Endothelial cell of umbilical vein (primary cell): ENCODE results near the gene DACT3. TPM values are rescaled to one million over a fixed set of nuclear protein-coding genes. Genes with fewer than 3 reads are reported as not detected.

Source experiments
- BruUV-seq: library from RNA; stranded (reverse); fragments of 400-500 nt; replicated peaks from 2 replicates; lab custom pipeline; 2021; lab: Mats Ljungman, UMichigan
- CTCF ChIA-PET: fragments of 300-600, 350-600 bp; sonication (Branson Sonifier 250); formaldehyde crosslinking; loops from one replicate; lab custom pipeline; 2021; ENCODE audit warnings: antibody characterized with exemption, inconsistent platforms; lab: Charles Lee
- POLR2A ChIA-PET: fragments of 300-600, 350-600 bp; sonication (Branson Sonifier 250); formaldehyde crosslinking; loops from one replicate; lab custom pipeline; 2021; ENCODE audit warnings: antibody characterized with exemption, inconsistent platforms; lab: Charles Lee
- DNase-seq: peaks from one replicate; pipeline ENCODE4 v3.0.0-alpha.2; 2011; ENCODE audit warnings: low read depth, low spot score
- FAIRE-seq: peaks from 2 replicates; lab custom pipeline; 2011; peaks lifted over from hg19 to GRCh38; lab: Jason Lieb, UNC
- H2AFZ ChIP-seq: 2 replicates; pipeline ENCODE4 v1.6.0; 2012; ENCODE audit warnings: low read depth, low read length, control low read depth, inconsistent platforms
- H3K27ac ChIP-seq: 2 replicates; pipeline ENCODE4 v1.5.1; 2011; ENCODE audit warnings: low read depth, mild to moderate bottlenecking, control low read depth, low read length, moderate library complexity; ENCODE audit not compliant: insufficient read depth
- H3K27me3 ChIP-seq, 2 experiments: 2 replicates each; pipeline versions ENCODE4 v1.6.0 to v1.6.1; 2011; ENCODE audit warnings: low read length in 2 of 2, mixed read lengths in 1 of 2; ENCODE audit not compliant: control insufficient read depth in 2 of 2, insufficient read depth in 2 of 2
- H3K36me3 ChIP-seq, 2 experiments: 2 replicates in 1 of 2; 3 replicates in 1 of 2; pipeline ENCODE4 v1.5.1; 2011; ENCODE audit warnings: low read length in 2 of 2, mild to moderate bottlenecking in 1 of 2, moderate library complexity in 1 of 2; ENCODE audit not compliant: control insufficient read depth in 2 of 2, insufficient read depth in 2 of 2; ENCODE audit errors: extremely low read depth in 1 of 2
- H3K4me1 ChIP-seq: 3 replicates; pipeline ENCODE4 v1.5.1; 2011; ENCODE audit warnings: mild to moderate bottlenecking, low read length; ENCODE audit not compliant: control insufficient read depth, insufficient read depth; ENCODE audit errors: extremely low read depth
- H3K4me2 ChIP-seq: 2 replicates; pipeline ENCODE4 v1.6.1; 2011; ENCODE audit warnings: low read length, control low read depth, mixed read lengths; ENCODE audit not compliant: insufficient read depth
- H3K4me3 ChIP-seq, 3 experiments: fragments of 200-600 bp in 1 of 3; sonication (generic), shearing (Covaris generic) in 1 of 3; replicated peaks in 1 of 3; 2 replicates each; pipeline ENCODE4 v1.5.1; 2011 to 2016; ENCODE audit warnings: control low read depth in 3 of 3, low read length in 3 of 3, mild to moderate bottlenecking in 2 of 3, inconsistent platforms in 1 of 3, low read depth in 1 of 3, moderate library complexity in 1 of 3; ENCODE audit not compliant: insufficient read depth in 1 of 3
- H3K79me2 ChIP-seq: 2 replicates; pipeline ENCODE4 v1.6.0; 2012; ENCODE audit warnings: low read length, inconsistent platforms; ENCODE audit not compliant: control insufficient read depth, insufficient read depth
- H3K9ac ChIP-seq: replicated peaks from 2 replicates; pipeline ENCODE3; 2011; ENCODE audit warnings: low read length, control low read depth; ENCODE audit not compliant: insufficient read depth; ENCODE audit errors: extremely low read depth
- H3K9me1 ChIP-seq: replicated peaks from 3 replicates; pipeline ENCODE4 v1.6.0; 2011; ENCODE audit warnings: mild to moderate bottlenecking, low read length; ENCODE audit not compliant: control insufficient read depth, insufficient read depth; ENCODE audit errors: extremely low read depth
- H3K9me3 ChIP-seq: replicated peaks from 2 replicates; pipeline ENCODE4 v1.5.1; 2012; ENCODE audit warnings: low read length, inconsistent platforms; ENCODE audit not compliant: control insufficient read depth, insufficient read depth
- H4K20me1 ChIP-seq: replicated peaks from 2 replicates; pipeline ENCODE3; 2011; ENCODE audit warnings: mild to moderate bottlenecking, low read length; ENCODE audit not compliant: control insufficient read depth, insufficient read depth; ENCODE audit errors: extremely low read depth
- CTCF ChIP-seq, 2 donors: IDR thresholded peaks; 1 replicate in 1 of 2; 2 replicates in 1 of 2; pipeline ENCODE4 v1.5.1; 2011; ENCODE audit warnings: low read length in 2 of 2, mild to moderate bottlenecking in 2 of 2, moderate library complexity in 2 of 2, control low read depth in 1 of 2, inconsistent platforms in 1 of 2, low read depth in 1 of 2; ENCODE audit not compliant: insufficient read depth in 1 of 2; ENCODE audit errors: extremely low read depth in 1 of 2
- EZH2 ChIP-seq: IDR thresholded peaks from 2 replicates; pipeline ENCODE4 v1.6.1; 2012; ENCODE audit warnings: borderline replicate concordance, low read depth, mild to moderate bottlenecking, moderate library complexity, low read length, inconsistent platforms; ENCODE audit not compliant: severe bottlenecking
- FOS ChIP-seq: IDR thresholded peaks from 2 replicates; pipeline ENCODE4 v1.6.1; 2011; ENCODE audit warnings: mild to moderate bottlenecking, low read length, moderate library complexity, borderline replicate concordance; ENCODE audit not compliant: insufficient read depth
- GATA2 ChIP-seq: IDR thresholded peaks from 2 replicates; pipeline ENCODE4 v1.7.0; 2011; ENCODE audit warnings: low read depth, mild to moderate bottlenecking, moderate library complexity, mixed read lengths, low read length; ENCODE audit not compliant: insufficient read length, insufficient read depth
- JUN ChIP-seq: IDR thresholded peaks from 2 replicates; pipeline ENCODE4 v1.6.1; 2011; ENCODE audit warnings: borderline replicate concordance, low read depth; ENCODE audit not compliant: insufficient read length, insufficient read depth
- MAX ChIP-seq: IDR thresholded peaks from 2 replicates; pipeline ENCODE4 v1.6.1; 2011; ENCODE audit not compliant: insufficient read depth, insufficient read length
- MYC ChIP-seq: IDR thresholded peaks from one replicate; pipeline ENCODE4 v1.6.1; 2011; ENCODE audit warnings: mild to moderate bottlenecking, low read depth, low read length
- POLR2A ChIP-seq: IDR thresholded peaks from 2 replicates; pipeline ENCODE4 v1.6.1; 2012; ENCODE audit warnings: low read depth, mild to moderate bottlenecking, control low read depth, low read length
- POLR2AphosphoS5 ChIP-seq: IDR thresholded peaks from 2 replicates; pipeline ENCODE4 v1.6.1; 2012; ENCODE audit warnings: low read depth, mild to moderate bottlenecking, control low read depth, low read length, moderate library complexity; ENCODE audit not compliant: insufficient read depth
- dilution Hi-C: fragments of 300-500 bp; cut with MboI; formaldehyde crosslinking; loops from one replicate; pipeline ENCODE4 v1.15.0; 2019; ENCODE audit warnings: low sequenced_read_pairs; ENCODE audit not compliant: extremely low pct_ligation_motif_present
- intact Hi-C: fragments of 100-400 bp; cut with micrococcal nuclease; formaldehyde crosslinking; loops from one replicate; pipeline ENCODE4 v1.10.0; 2022
- polyA plus RNA-seq, 4 experiments: library from polyadenylated mRNA; depleted of rRNA in 3 of 4; stranded (reverse) in 3 of 4; unstranded in 1 of 4; fragments of >200 nt; gene quantifications; 2 replicates each; pipeline versions ENCODE4 v1.2.1 to v1.2.3, GENCODE V29; 2011 to 2012; ENCODE audit warnings: missing spikeins in 1 of 4
- total RNA-seq: library from RNA; stranded (reverse); gene quantifications from 2 replicates; pipeline ENCODE4 v1.2.3, GENCODE V29; 2021

DACT3 gene
- total and polyA plus RNA-seq, 2 donors (not counting 3 experiments of a cell fraction or from before 2014, with no cell fraction given) = 0.22 to 0.76 TPM

- Histone ChIP-seq H2AFZ (no peak overlapping the region), H3K9me3 (no peaks in the 10 kb centered on the region), H4K20me1 (no peaks in the 10 kb centered on the region), H3K36me3 (peaks cover 6 to 19% of the 10 kb centered on the region in 2 experiments), H3K4me1 (peaks cover 4% of the 10 kb centered on the region), H3K4me3 (no peak overlapping the region), H3K79me2 (no peaks in the 10 kb centered on the region), H3K27ac (no peak overlapping the region), H3K9ac (no peak overlapping the region), H3K27me3 (no peaks in the 10 kb centered on the region), H3K9me1 (no peaks in the 10 kb centered on the region), H3K4me2 (no peak overlapping the region)
- no TSS peak for BruUV-seq
- CTCF ChIA-PET = interaction anchor here (0.5 to 13.9 kb wide), 16 partner anchors 8 to 153 kb away, joined by 3 to 422 read pairs (median 6); partner anchors contain the start of genes CALM3, DACT3 and PTGIR
- FAIRE-seq (no peak), DNase-seq (no peak)
- POLR2A ChIA-PET = interaction anchor here (1.1 kb wide), 1 partner anchor 48 kb away, joined by 4 read pairs; the partner anchor contains the start of gene DACT3
- TF ChIP-seq MAX (no peak), POLR2A (no peak), MYC (no peak), FOS (no peak), EZH2 (no peak), POLR2AphosphoS5 (no peak), CTCF (IDR thresholded peaks at IDR 0.05; ENCODE audit: extremely low read depth in 1 of 2, insufficient read depth in 1 of 2, low read depth in 1 of 2, low read length in 2 of 2) (no peak), GATA2 (no peak), JUN (no peak)
- dilution Hi-C loops (no loop called here), intact Hi-C loops (no loop called here)
Measured at GRCh38 chr19:46613525-46613924, 47.5 kb downstream of the DACT3 start.
